HG02759 (cell line): ENCODE results near the gene SPPL2C.

Experiments used
- ATAC-seq: cut with Tn5 transposase; IDR thresholded peaks from one replicate; pipeline ENCODE4 v1.9.1; 2021; ENCODE audit warnings: mild to moderate bottlenecking, moderate library complexity; ENCODE audit not compliant: unreplicated experiment

The SPPL2C gene

GRCh38 chr17:45870342-45870974 lies 25.8 kb downstream of the SPPL2C start:
- ATAC-seq = no peak

GRCh38 chr17:45871718-45872117 lies 27.0 kb downstream of the SPPL2C start:
- no peak for ATAC-seq

- no peak for ATAC-seq
These were observed 29.0 kb downstream of the SPPL2C start for GRCh38 chr17:45873728-45874127.

GRCh38 chr17:45874151-45874550 lies 29.5 kb downstream of the SPPL2C start:
- ATAC-seq = no peak

GRCh38 chr17:45876539-45876938 lies 31.9 kb downstream of the SPPL2C start:
- ATAC-seq = no peak

- no peak for ATAC-seq
These were observed 32.8 kb downstream of the SPPL2C start for GRCh38 chr17:45877467-45877866.

GRCh38 chr17:45883063-45883462 lies 38.4 kb downstream of the SPPL2C start:
- ATAC-seq = no peak

GRCh38 chr17:45886852-45887251 lies 42.2 kb downstream of the SPPL2C start:
- ATAC-seq = no peak

GRCh38 chr17:45888392-45888791 lies 43.7 kb downstream of the SPPL2C start:
- ATAC-seq = no peak

- no peak for ATAC-seq
These were observed 44.9 kb downstream of the SPPL2C start for GRCh38 chr17:45889579-45889978.

- no peak for ATAC-seq
These were observed 49.0 kb downstream of the SPPL2C start for GRCh38 chr17:45893725-45894021.

GRCh38 chr17:45894022-45894784 lies 49.5 kb downstream of the SPPL2C start, which contains the start of gene MAPT:
TSS of gene MAPT (plus strand) at chr17:45894554. CDS start at chr17:45962338, 67,784 bp downstream.
- peak; percentile 85 for ATAC-seq

- ATAC-seq = no peak
These were observed 50.8 kb downstream of the SPPL2C start for GRCh38 chr17:45895304-45895968.

GRCh38 chr17:45895969-45896785 lies 51.5 kb downstream of the SPPL2C start:
- ATAC-seq = no peak
